ENCODE data around the gene TXN.
"Not testable (repeated sequence)": the region's sequence is repeated elsewhere in the genome, so short reads cannot be mapped to it uniquely, and the experiment has no call there.

The TXN gene

DNA sequence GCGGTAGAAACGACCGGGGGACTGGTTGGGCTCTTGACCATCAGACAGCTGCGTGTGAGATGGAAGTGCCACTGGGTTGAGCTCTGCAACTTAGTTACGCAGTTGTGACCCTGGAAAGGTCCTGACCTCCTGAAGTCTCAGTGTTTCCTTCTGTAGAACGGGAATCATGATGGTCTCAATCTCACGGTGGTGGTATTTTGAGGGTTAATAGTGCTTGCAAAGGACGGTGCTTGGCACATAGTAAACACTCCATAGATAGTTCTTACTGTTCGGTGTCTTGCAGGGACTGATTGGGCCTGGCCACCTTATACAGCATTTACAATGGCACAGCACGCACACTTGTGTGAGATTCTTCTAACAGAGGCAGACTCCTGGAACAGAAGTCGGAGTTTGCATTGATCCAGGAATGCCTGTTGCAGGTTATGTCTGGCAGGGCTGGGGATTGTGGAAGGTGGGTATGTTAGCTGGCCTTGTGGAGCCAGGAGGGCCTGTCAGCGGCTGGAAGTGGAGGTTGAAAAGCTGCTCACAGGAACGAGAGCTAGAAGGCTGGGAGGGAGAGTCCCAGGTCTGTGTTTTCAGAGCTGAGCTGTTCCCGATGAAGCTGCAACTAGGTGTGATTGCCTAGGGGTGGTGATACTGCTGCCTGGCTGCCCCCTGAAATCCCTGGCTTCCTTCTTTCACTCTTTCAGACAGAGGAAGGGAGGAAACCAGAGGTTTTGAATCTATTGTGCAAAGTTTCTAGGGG, 962 bp upstream of the TXN start:
- peak; percentile 79 for DNase-seq

DNA sequence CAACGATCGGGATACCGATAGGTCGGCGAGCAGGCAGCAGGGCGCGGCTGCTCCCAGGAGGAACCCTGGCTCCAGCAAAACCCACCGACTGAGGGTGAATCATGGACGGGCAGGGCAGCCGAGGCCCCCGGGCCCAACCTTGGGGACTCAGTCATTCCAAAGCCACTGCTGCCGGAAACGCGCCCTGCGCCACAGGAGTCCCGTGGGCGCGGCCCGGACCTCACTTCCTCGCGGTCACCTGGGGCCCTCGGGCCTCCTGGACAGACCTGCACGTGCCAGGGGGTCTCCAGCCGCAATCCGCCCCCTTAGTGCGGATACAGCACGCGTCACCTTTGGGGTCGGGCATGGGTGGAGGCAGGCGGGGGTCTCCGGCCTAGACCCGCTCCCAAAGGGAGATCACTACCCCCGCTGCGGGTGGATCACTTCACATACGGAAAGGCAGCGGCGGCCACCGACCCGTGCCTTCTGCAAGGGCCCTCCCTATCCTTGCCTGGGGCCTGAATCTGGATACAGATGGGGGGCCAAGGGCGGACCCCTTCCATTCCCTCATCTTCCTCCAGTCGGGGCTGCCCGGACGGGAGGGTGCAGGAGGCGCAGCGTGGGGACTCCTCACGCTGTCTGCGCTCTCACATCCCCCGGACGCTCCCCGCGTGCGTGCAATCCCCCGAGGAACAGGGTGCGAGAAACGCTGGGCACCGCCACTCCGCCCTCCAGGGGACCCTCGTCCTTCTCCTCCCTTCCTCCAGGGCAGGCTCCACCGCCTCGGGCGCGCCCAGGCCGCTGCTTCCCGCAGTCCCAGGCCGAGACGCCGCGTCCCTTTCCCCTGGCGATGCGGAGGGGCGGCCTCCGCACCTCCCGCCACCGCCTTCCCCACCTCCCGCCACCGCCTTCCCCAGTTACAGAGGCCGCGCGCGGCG, 586 bp downstream of the TXN start:
- no peak for DNase-seq

DNA sequence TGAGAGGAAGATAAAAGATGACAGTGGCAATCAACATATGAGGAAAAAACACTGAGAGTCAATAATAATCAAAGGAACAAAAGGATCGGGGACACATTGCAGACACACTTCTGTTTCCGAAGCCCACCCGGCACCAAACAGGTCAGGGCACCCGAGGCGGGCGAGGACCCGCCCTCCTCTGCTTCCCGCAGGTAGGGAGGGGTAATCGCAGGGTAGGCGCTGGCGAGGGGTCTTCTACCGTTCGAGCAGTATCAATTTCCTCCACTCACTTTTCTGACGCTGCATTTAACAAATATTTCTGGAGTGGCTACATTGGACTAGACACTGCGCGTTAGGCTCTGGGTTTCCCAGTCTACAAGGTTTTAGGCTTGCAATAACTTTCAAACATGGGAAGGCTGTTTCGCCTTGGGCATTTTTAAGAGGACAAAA, 1.3 kb downstream of the TXN start:
- DNase-seq = no peak

DNA sequence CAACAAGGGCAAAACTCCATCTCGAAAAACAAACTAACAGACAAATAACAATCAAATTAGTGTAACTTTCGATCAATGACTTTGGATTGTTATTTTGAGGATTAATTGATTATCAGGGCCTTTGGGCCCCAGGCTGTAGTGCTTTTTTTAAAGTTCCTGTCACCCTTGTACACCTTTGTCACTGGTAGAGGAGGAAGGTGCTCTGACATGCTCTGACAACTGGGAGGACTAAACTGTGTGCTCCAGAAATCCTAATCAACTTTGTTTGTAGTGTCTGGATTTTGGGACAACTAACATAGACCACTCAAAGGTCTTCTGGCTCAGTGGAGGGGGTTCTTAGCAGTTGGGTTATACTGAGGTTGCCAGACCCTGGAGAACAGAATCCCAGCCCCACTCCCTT, 1.8 kb downstream of the TXN start:
- DNase-seq = no peak

DNA sequence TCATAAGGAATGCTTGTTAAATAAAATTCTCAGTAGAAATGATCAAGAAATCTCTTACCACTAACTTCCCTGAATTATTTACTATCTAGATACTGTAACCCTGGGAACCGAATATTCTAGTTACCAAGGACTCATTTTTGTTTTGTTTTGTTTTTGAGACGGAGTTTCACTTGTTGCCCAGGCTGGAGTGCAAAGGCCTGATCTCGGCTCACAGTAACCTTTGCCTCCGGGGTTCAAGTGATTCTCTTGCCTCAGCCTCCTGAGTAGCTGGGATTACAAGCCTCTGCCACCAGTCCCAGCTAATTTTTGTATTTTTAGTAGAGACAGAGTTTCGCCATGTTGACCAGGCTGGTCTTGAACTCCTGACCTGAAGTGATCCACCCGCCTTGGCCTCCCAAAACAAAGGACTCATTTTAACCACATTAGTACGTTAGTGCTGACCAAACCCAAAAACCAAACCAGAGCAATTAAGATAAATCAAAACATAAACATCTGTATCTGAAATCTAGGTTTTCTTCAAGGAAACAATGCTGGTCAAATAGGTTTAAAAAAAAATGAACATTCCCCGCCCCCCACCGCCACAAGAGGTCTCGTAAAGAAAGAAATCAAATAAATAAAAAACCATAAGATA, 3.7 kb downstream of the TXN start:
- DNase-seq = no peak

DNA sequence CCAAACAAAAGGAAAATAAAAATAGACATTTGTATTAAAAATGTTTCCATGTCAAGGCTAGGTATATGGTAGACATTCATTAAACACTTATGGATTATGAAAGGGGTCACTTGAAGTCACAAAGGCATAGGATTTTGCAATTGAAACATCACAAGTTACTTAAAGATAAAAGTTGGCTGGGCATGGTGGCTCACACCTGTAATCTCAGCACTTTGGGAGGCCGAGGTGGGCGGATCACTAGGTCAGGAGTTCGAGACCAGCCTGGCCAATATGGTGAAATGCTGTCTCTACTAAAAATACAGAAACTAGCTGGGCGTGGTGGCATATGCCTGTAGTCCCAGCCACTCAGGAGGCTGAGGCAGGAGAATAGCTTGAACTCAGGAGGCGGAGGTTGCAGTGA, 4.5 kb downstream of the TXN start:
- DNase-seq = not testable (repeated sequence)

DNA sequence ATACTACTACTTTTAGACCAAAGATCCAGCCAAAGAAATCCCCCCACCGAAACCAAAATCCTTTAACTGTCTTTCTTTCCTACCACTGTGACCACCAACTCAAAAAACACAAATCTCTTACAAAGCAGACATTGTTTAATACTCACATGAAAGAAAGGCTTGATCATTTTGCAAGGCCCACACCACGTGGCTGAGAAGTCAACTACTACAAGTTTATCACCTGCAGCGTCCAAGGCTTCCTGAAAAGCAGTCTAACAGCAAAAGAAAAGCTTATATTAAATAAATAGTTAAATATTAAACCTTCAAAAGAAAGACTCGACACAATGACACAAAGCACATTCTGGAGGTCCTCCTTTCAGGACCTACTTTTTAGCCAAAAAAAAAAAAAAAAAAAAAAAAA, 5.1 kb downstream of the TXN start:
- no peak for DNase-seq

DNA sequence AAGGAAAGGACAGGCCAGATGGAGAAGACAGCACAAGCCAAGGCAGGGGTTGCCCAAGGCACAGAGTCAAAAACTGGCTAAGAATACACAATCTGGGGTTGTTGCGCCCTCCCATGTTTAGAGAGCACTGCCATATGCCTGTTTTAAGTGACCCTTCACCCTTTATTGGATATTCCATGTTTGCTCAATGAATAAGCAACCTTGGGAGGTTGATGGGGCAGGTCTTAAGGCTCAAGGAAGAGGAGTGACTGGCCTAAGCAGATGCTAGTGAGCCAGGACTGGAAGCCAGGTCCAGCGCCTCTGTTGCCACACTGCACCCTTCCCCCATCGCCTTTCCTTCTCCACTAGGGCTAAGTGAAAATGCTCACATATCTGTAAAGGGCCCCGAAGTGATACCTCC, 6.7 kb downstream of the TXN start:
- DNase-seq = no peak

DNA sequence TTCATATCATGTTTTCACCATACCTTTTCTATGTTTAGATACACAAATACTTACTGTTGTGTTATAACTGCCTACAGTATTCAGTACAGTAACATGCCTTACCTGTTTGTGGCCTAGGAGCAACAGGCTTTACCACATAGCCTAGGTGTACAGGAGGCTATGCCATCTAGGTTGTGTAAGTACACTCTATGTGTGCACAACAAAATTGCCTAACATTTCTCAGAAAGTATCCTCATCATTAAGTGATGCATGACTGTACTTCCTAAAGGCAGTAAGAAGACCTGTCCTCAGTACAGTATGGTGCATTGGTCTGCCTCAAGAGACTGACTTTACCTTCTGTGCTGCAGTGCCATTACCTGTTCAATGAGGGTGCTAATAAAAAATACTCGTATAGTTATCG, 7.9 kb downstream of the TXN start:
- no peak for DNase-seq

DNA sequence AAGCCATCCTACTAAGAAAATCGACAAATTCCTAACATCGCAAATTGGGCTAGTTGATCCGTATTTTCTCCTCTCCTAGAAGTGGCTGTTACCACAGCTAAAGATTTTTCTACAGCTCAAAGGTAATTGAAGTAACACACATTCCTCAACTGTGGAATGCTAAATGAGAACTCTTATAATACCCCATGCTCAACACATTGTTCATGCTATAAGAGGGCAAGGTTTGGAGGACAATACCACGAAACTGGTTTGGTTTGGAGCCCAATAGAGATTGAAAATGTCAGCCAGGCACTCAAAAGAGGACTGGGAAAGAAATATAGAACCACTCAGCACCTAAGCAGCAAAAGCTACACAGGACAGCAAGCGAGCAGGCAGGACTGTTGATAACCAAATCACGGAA, 10.1 kb downstream of the TXN start:
- DNase-seq = no peak

DNA sequence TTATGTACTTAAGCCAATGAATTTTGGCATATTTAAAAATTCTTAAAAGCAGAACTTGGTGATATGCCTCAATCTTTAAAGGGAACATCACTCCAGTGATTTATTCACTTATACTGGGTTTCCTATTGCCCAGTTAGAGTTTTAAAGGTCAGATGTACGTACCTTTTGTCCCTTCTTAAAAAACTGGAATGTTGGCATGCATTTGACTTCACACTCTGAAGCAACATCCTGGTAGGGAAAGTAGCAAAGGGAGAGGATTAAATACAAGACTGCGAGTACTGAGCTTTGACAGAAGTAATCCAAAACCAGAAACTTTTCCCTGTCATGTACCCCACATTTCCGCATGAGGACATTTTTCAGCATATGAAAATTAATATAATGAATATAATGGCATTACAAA, 11.7 kb downstream of the TXN start:
- no peak for DNase-seq

DNA sequence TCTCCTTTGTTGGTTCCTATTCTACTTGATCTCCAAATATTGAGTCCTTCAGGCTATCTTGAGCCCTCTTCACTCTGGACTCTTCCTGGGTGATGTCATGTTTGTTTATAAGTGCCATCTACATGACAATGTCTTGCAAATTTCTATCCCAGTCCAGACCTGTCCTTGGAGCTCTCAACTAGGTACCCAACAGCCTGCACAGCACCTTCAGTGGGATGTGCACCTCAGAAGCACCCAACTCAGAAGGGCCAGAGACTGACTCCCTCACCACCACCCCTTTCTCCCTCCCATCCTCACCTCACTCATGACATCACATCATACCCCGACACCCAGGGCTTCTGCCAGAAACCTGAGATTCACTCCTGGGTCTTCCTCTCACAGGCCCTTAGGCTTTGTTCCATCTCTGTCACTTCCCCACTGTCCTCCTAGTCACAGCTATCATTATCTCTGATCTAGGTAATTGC, 14.4 kb downstream of the TXN start:
- no peak for DNase-seq

DNA sequence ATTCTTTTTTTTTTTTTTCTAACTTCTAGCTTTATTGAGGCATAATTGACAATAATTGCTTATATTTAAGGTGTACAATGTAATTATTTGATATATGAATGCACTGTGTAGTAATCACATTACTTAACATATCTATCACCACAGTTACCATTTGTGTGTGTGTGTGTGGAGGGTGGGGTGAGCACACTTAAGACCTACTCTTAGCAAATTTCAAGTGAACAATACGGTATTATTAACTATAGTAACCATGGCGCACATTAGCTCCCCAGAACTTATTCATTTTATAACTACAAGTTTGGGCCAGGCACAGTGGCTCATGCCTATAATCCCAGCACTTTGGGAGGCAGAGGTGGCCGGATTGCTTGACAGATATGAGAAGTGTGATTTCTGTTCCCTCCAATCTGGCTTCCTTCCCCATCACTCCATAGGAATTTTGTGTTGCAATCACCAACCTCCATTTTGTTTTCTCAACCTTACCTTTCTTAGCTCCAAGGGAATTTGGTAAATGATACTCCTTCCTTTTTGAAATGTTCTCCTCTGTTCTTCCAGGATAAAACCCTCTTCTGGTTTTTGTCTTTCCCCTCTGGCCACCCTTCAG, 14.9 kb downstream of the TXN start:
- DNase-seq = no peak

DNA sequence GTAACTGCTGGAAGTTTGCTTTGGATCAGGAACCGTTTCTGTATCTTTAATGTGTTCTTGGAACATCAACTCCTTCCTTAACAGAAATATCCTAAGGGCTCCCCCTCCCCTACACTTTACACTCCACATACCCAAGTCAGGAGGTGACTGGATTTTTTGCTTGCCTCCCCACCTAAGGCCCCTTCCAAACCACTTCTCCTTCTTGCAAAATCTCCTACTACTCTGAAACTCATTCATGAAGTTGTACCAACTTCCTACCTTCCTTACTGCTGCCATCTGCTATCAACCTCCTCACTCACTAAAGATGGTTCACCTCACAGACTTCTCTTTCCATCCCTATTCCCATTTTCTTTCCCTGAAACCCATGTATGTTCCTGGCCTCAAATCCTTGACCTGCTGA, 16.1 kb downstream of the TXN start:
- DNase-seq = no peak

DNA sequence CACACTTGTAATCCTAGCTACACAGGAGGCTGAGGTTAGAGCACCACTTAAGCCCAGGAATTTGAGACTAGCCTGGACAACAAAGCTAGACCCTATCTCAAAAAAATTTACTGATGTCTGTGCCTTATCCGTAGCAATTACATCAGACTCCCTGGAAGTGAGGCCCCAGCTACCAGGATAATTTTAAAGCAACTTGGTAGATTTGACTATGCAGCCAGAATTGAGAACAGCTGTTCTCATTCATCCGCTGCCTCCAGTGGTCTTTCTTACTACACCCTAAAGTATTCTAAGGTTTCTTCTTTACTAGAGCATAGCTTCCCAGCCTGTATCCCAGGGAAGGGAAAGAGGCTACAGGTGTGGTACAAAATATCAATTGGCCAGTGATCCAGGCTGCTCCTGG, 28.0 kb downstream of the TXN start:
- DNase-seq = no peak

DNA sequence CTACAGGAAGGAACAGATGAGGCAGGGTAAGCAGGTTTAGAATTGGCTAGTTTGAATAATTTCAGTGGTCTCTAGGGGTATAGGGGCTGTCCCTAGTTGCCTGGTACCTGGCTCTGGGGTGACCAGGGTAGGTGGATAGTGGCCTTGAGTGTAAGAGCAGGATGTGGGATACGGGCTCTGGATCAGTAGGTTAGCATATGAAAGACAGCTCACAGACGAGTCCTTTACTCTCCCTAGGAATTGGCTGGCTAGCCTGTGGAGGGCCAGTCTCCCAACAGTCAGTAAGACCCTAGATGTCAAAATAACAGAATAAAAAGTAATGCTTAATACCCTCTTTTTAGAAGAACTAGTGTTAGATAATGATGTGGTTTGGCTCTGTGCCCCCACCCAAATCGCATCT, 31.7 kb downstream of the TXN start:
- DNase-seq = no peak

DNA sequence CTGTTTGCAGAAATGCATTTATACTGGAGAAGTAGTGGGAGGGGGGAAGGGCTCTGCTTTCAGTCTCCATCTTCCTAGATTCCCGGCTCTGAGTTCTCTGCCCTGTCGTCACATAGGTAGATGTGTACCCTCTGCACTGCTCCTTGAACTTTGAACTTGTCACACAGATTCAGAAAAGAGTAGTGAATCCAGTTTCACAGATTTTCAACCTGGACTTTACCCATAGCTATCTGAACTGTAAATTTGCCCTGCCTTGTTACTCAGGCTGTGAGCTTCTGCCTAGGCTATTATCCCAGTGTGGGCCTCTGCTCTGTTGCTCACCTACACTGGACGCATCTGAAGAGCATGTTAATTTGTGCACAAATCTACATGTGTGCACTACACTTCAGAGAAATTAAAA, 35.5 kb downstream of the TXN start:
- no peak for DNase-seq

DNA sequence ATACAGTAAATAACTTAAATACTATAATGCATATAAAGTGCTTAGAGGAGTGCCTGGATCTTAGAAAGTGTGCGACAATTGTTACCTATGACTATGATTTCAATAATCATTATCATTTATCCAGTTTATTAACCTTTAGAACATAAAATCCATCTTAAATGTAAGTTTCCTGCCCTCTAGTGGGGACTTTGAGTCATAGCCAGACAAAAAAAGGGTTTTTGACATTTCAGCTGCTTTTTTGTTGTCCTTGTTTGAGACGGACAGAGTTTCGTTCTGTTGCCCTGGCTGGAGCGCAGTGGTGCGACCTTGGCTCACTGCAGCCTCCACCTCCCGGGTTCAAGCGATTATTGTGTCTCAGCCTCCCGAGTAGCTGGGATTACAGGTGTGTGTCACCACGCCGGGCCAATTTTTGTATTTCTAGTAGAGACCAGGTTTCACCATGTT, 38.6 kb downstream of the TXN start:
- DNase-seq = peak; percentile 24

DNA sequence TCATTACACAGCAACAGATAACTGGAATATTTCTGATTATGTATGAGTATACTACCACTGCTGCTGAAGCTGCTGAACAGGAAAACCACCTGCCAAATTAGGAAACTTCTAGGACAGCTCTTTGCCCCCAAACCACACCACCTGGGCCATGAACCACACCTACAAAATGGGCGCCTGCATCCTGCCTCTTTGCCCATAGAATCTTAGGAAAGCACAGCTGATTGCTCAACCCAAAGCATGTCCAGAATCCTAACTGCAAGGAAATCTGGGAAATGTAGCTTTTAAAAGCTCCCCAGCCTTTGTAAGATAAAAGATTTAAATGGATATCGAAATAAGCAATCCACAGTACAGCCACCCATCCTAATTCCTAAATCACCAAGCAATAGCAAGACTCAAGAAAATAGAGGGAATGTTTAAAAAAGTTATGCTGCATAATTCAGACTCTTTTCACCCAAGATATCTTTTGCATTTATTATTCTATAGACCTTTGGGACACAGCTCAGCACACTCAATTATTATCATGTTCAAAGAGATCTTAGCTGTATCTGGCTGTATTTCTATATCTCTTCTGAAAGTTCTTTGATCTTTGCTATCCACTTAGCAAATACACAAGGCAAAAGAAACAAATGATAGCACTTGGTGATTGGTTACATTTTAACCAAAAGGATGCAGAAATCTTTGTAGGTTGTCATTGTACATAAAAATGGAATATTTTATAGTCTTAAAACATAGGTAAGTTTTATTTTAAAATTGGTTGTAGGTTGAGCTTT, 41.5 kb downstream of the TXN start:
- no peak for DNase-seq

DNA sequence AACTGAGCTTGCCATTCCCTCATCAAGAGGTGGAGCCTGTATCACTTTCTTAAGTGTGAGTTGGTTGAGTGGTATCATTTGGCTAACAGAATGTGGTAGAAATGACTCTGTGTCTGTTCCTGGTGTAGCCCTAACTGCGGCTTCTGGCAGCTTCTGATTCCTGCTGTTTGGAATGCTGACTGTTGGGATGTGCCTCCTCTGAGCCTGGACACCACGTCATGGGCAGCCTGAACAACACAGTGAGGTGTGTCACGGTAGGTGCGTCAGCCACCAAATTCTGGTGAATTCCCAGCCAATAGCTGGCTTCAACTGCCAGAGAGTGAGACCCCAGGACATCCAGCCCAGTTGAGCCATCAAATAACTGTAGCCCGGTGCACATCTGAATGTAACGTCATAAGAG, 42.2 kb downstream of the TXN start:
- DNase-seq = no peak

DNA sequence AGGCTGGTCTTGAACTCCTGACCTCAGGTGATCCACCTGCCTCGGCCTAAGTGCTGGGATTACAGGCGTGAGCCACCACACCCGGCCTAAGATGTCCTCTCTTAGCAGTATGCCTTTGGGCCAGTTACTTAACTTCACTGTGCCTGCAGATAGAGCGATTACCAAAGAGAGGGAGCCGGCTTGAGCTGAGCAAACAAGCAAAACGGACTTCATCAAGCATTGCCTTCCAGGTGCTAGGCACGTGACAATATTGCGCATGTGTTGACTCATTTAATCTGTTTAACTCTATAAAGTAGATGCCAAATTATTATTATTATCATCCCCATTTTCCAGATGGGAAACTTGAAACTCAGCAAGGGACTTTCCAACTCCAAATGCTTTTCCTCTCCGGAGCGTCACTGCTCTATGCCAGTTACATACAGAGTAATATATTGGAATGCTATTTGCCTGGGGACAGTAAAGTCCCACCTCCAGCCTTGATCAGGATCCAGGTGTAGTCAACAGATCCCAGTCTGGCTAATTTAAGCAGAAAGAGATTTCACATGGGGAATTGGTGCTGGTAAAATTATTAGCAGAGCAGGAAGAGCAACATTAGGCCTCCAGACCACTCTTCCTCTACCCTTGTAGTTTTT, 42.8 kb downstream of the TXN start:
- no peak for DNase-seq

DNA sequence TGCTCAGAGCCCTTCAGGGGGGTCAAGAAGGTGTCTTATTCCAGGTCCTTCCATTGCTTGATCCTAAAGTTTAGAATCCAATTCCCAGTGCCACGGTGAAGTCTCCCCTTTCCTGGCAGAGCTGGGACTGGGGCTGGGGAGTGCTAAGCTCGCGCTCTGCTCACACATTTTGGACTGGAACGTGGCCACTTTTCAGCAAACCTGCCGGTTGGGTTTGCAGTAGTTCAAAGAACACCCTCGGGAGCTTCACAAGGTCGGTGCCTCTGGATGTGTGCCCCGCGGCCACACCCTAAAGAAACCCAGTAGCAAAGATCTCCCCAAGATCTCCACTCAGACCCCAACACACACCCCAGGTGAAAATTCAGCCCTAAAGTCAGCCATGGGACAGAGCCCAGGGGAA, 48.3 kb downstream of the TXN start, which contains the start of gene C9orf152:
TSS of gene C9orf152 (minus strand) at position 129 of the 400 bp plus-strand sequence. CDS start 580 bp downstream, outside the sequence.
- no peak for DNase-seq
